CD4-positive, alpha-beta memory T cell (primary cell): ENCODE measurements around the gene SPRR1A. TPM values are rescaled to one million over a fixed set of nuclear protein-coding genes. Genes with fewer than 3 reads are reported as not detected.

Experiments used
- CTCF ChIA-PET: fragments of 350-600 bp; sonication (Branson Sonifier 250); formaldehyde crosslinking; loops from one replicate; lab custom pipeline; 2021; ENCODE audit warnings: inconsistent platforms; ENCODE audit not compliant: partially characterized antibody; lab: Charles Lee
- POLR2A ChIA-PET: fragments of 350-600 bp; sonication (Branson Sonifier 250); formaldehyde crosslinking; loops from one replicate; lab custom pipeline; 2021; ENCODE audit not compliant: partially characterized antibody; lab: Charles Lee
- DNase-seq, 5 donors: peaks; one replicate each; pipeline versions ENCODE4 v3.0.0 to v3.0.0-alpha.2; 2020 to 2022; ENCODE audit warnings: mixed read lengths in 1 of 5
- H3K27ac ChIP-seq: one replicate; pipeline ENCODE4 v1.7.0; 2013; ENCODE audit warnings: low read depth, low read length
- H3K27me3 ChIP-seq: 2 replicates; pipeline ENCODE4 v1.7.0; 2013; ENCODE audit warnings: mild to moderate bottlenecking, low read length, moderate library complexity; ENCODE audit not compliant: insufficient read depth
- H3K36me3 ChIP-seq: 2 replicates; pipeline ENCODE4 v1.7.0; 2013; ENCODE audit warnings: mild to moderate bottlenecking, low read length, moderate library complexity; ENCODE audit not compliant: insufficient read depth
- H3K4me1 ChIP-seq: 2 replicates; pipeline ENCODE4 v1.7.0; 2013; ENCODE audit warnings: mild to moderate bottlenecking, low read length, moderate library complexity; ENCODE audit not compliant: insufficient read depth
- H3K4me3 ChIP-seq, 2 donors: one replicate each; pipeline ENCODE4 v1.7.0; 2013; ENCODE audit warnings: low read length in 2 of 2, mild to moderate bottlenecking in 1 of 2
- H3K9me3 ChIP-seq, 2 donors: one replicate each; pipeline ENCODE4 v1.7.0; 2013; ENCODE audit warnings: low read length in 2 of 2, control low read depth in 1 of 2; ENCODE audit not compliant: control insufficient read depth in 1 of 2
- H3K27ac Mint-ChIP-seq, 7 donors: one replicate each; pipeline ENCODE4 v1.8.0; 2020 to 2021; ENCODE audit warnings: mixed read lengths in 7 of 7, mild to moderate bottlenecking in 6 of 7, inconsistent platforms in 3 of 7, moderate library complexity in 3 of 7
- H3K27me3 Mint-ChIP-seq, 2 donors: one replicate each; pipeline ENCODE4 v1.8.0; 2020 to 2021; ENCODE audit warnings: mixed read lengths in 2 of 2
- H3K36me3 Mint-ChIP-seq, 2 donors: one replicate each; pipeline ENCODE4 v1.8.0; 2020 to 2021; ENCODE audit warnings: mixed read lengths in 2 of 2, inconsistent platforms in 1 of 2, mild to moderate bottlenecking in 1 of 2
- H3K4me1 Mint-ChIP-seq, 4 donors: one replicate each; pipeline ENCODE4 v1.8.0; 2020 to 2021; ENCODE audit warnings: mixed read lengths in 4 of 4, mild to moderate bottlenecking in 1 of 4
- H3K4me3 Mint-ChIP-seq, 8 donors: one replicate each; pipeline ENCODE4 v1.8.0; 2020 to 2021; ENCODE audit warnings: mixed read lengths in 8 of 8, mild to moderate bottlenecking in 7 of 8, moderate library complexity in 6 of 8, inconsistent platforms in 3 of 8
- H3K9me3 Mint-ChIP-seq, 8 donors: one replicate each; pipeline ENCODE4 v1.8.0; 2020 to 2021; ENCODE audit warnings: mixed read lengths in 8 of 8, mild to moderate bottlenecking in 5 of 8, inconsistent platforms in 3 of 8, moderate library complexity in 1 of 8
- intact Hi-C: fragments of 100-400 bp; cut with micrococcal nuclease; formaldehyde crosslinking; loops from one replicate; pipeline ENCODE4 v1.15.1; 2023
- polyA plus RNA-seq, 2 donors: library from polyadenylated mRNA; unstranded; fragments of 300-500 nt; fragmentation: Illumina TruSeq; gene quantifications; one replicate each; pipeline ENCODE4 v1.2.3, GENCODE V29; 2021
- total RNA-seq, 2 experiments: library from RNA; stranded (reverse); gene quantifications; one replicate each; pipeline ENCODE4 v1.2.3, GENCODE V29; 2021

The SPRR1A gene
- total and polyA plus RNA-seq, 4 experiments from 2014 or later, result not detected

- ChIA-PET CTCF (no interaction called here), POLR2A (no interaction called here)
- Mint-ChIP-seq H3K36me3 (no peaks in the 10 kb centered on the region), H3K27me3 (peaks cover 23 to 34% of the 10 kb centered on the region in 2 donors), H3K4me1 (no peaks in the 10 kb centered on the region), H3K4me3 (no peak overlapping the region), H3K27ac (no peak overlapping the region), H3K9me3 (peaks cover 0 to 1% (median 0%) of the 10 kb centered on the region in 8 donors)
- no peaks in the 10 kb centered on the region for H3K4me1 ChIP-seq
- intact Hi-C loops, result no loop called here
- no peaks in the 10 kb centered on the region for H3K27me3 ChIP-seq
- no peak for DNase-seq
- no peak overlapping the region for H3K27ac ChIP-seq
- H3K4me3 ChIP-seq, result no peak overlapping the region
- no peaks in the 10 kb centered on the region for H3K9me3 ChIP-seq
- H3K36me3 ChIP-seq, result no peaks in the 10 kb centered on the region
These were observed 2.7 kb downstream of the SPRR1A start for GRCh38 chr1:152986578-152986977.

DNA sequence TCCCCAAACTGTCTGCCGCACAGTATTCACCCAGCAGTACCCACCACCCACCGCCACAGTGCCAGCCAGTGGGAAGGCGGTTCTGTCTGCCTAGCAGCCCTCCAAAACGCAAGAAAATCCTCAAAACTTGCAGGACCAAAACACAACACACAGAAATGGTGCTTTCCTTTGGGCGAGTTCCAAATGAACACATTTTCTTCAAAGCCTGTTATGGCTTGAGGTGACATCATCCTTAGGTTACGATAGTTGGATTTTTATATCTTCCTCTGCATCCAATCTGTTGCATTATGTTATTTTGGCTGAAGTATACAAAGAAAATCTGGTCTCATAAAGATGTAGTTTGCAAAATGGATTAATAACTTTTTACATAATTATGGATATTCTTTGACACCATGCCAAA, 9.3 kb downstream of the SPRR1A start:
- H3K27ac Mint-ChIP-seq, result no peak overlapping the region
- H3K4me3 Mint-ChIP-seq, result no peak overlapping the region
- ChIA-PET CTCF (no interaction called here), POLR2A (no interaction called here)
- no peaks in the 10 kb centered on the region for H3K4me1 Mint-ChIP-seq
- no peak overlapping the region for H3K27ac ChIP-seq
- peaks cover 0 to 9% (median 3%) of the 10 kb centered on the region in 8 donors for H3K9me3 Mint-ChIP-seq
- no peak overlapping the region for H3K4me3 ChIP-seq
- intact Hi-C loops, result no loop called here
- no peaks in the 10 kb centered on the region for H3K36me3 Mint-ChIP-seq
- no peaks in the 10 kb centered on the region for H3K4me1 ChIP-seq
- H3K36me3 ChIP-seq, result no peaks in the 10 kb centered on the region
- no peaks in the 10 kb centered on the region for H3K27me3 ChIP-seq
- no peak for DNase-seq
- H3K27me3 Mint-ChIP-seq, result peaks cover 6 to 19% of the 10 kb centered on the region in 2 donors
- no peaks in the 10 kb centered on the region for H3K9me3 ChIP-seq

GRCh38 chr1:152995842-152996241, 12.0 kb downstream of the SPRR1A start:
- no peaks in the 10 kb centered on the region for H3K9me3 ChIP-seq
- no peak overlapping the region for H3K4me3 Mint-ChIP-seq
- H3K4me3 ChIP-seq, result no peak overlapping the region
- no peaks in the 10 kb centered on the region for H3K4me1 Mint-ChIP-seq
- DNase-seq, result no peak
- intact Hi-C loops, result no loop called here
- no peaks in the 10 kb centered on the region for H3K36me3 ChIP-seq
- no peaks in the 10 kb centered on the region for H3K36me3 Mint-ChIP-seq
- H3K27ac Mint-ChIP-seq, result no peak overlapping the region
- H3K4me1 ChIP-seq, result no peaks in the 10 kb centered on the region
- no peaks in the 10 kb centered on the region for H3K27me3 ChIP-seq
- peaks cover 13 to 19% of the 10 kb centered on the region in 2 donors for H3K27me3 Mint-ChIP-seq
- POLR2A ChIA-PET, result no interaction called here
- CTCF ChIA-PET, result no interaction called here
- no peak overlapping the region for H3K27ac ChIP-seq
- H3K9me3 Mint-ChIP-seq, result peaks cover 0 to 9% (median 3%) of the 10 kb centered on the region in 8 donors

- H3K9me3 Mint-ChIP-seq, result peaks cover 0 to 9% (median 3%) of the 10 kb centered on the region in 8 donors
- intact Hi-C loops, result no loop called here
- no peaks in the 10 kb centered on the region for H3K36me3 ChIP-seq
- H3K4me3 ChIP-seq, result no peak overlapping the region
- H3K9me3 ChIP-seq, result no peaks in the 10 kb centered on the region
- no peak overlapping the region for H3K4me3 Mint-ChIP-seq
- H3K4me1 Mint-ChIP-seq, result no peaks in the 10 kb centered on the region
- H3K4me1 ChIP-seq, result no peaks in the 10 kb centered on the region
- no peak for DNase-seq
- H3K27ac ChIP-seq, result no peak overlapping the region
- no peak overlapping the region for H3K27ac Mint-ChIP-seq
- POLR2A ChIA-PET, result no interaction called here
- H3K36me3 Mint-ChIP-seq, result no peaks in the 10 kb centered on the region
- CTCF ChIA-PET, result no interaction called here
- no peaks in the 10 kb centered on the region for H3K27me3 ChIP-seq
- H3K27me3 Mint-ChIP-seq, result peaks cover 16 to 19% of the 10 kb centered on the region in 2 donors
These were observed 12.9 kb downstream of the SPRR1A start for GRCh38 chr1:152996633-152997400.

- H3K36me3 ChIP-seq, result no peaks in the 10 kb centered on the region
- H3K4me1 Mint-ChIP-seq, result no peaks in the 10 kb centered on the region
- H3K27ac Mint-ChIP-seq, result no peak overlapping the region
- no peak for DNase-seq
- H3K4me1 ChIP-seq, result no peaks in the 10 kb centered on the region
- no peak overlapping the region for H3K4me3 Mint-ChIP-seq
- no peak overlapping the region for H3K4me3 ChIP-seq
- CTCF ChIA-PET, result no interaction called here
- POLR2A ChIA-PET, result no interaction called here
- no peaks in the 10 kb centered on the region for H3K36me3 Mint-ChIP-seq
- intact Hi-C loops, result no loop called here
- no peaks in the 10 kb centered on the region for H3K9me3 ChIP-seq
- peaks cover 0 to 9% (median 3%) of the 10 kb centered on the region in 8 donors for H3K9me3 Mint-ChIP-seq
- H3K27me3 ChIP-seq, result no peaks in the 10 kb centered on the region
- H3K27ac ChIP-seq, result no peak overlapping the region
- H3K27me3 Mint-ChIP-seq, result peaks cover 16 to 19% of the 10 kb centered on the region in 2 donors
These were observed 14.0 kb downstream of the SPRR1A start for GRCh38 chr1:152997901-152998300.

DNA sequence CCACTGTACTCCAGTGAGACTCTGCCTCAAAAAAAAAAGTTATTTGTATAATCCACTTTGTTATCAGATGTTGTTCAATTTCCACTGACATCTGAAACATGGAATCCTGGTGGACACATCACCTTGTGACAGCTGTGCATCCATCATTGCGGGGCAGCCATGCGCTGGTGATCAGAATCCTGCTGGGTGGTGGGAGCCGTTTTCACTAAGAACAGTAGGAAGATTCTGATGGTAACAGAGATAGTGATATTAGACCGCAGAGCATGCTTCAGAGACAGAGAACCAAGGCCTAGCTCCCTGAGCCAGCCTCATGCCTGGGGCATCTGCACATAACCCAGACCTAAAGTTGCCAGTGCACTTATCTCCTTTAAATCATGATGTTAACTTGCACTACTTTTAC, 14.6 kb downstream of the SPRR1A start:
- Mint-ChIP-seq H3K27me3 (peaks cover 16 to 19% of the 10 kb centered on the region in 2 donors), H3K4me3 (no peak overlapping the region), H3K27ac (no peak overlapping the region), H3K4me1 (no peaks in the 10 kb centered on the region), H3K36me3 (no peaks in the 10 kb centered on the region), H3K9me3 (peaks cover 0 to 9% (median 3%) of the 10 kb centered on the region in 8 donors)
- intact Hi-C loops, result no loop called here
- H3K4me1 ChIP-seq, result no peaks in the 10 kb centered on the region
- CTCF ChIA-PET, result no interaction called here
- no peaks in the 10 kb centered on the region for H3K27me3 ChIP-seq
- no peak for DNase-seq
- no peaks in the 10 kb centered on the region for H3K36me3 ChIP-seq
- H3K4me3 ChIP-seq, result no peak overlapping the region
- H3K9me3 ChIP-seq, result no peaks in the 10 kb centered on the region
- H3K27ac ChIP-seq, result no peak overlapping the region
- POLR2A ChIA-PET, result no interaction called here

- peaks cover 14 to 20% of the 10 kb centered on the region in 2 donors for H3K27me3 Mint-ChIP-seq
- H3K36me3 Mint-ChIP-seq, result no peaks in the 10 kb centered on the region
- Histone ChIP-seq H3K36me3 (no peaks in the 10 kb centered on the region), H3K27ac (no peak overlapping the region), H3K4me1 (no peaks in the 10 kb centered on the region), H3K27me3 (no peaks in the 10 kb centered on the region), H3K9me3 (no peaks in the 10 kb centered on the region), H3K4me3 (no peak overlapping the region)
- no peak overlapping the region for H3K4me3 Mint-ChIP-seq
- intact Hi-C loops, result no loop called here
- no peak overlapping the region for H3K27ac Mint-ChIP-seq
- no peaks in the 10 kb centered on the region for H3K4me1 Mint-ChIP-seq
- CTCF ChIA-PET, result no interaction called here
- no peak for DNase-seq
- POLR2A ChIA-PET, result no interaction called here
- H3K9me3 Mint-ChIP-seq, result peaks cover 0 to 8% (median 2%) of the 10 kb centered on the region in 8 donors
These were observed 15.9 kb downstream of the SPRR1A start for GRCh38 chr1:152999818-153000217.
